IPS-NIHi11 (cell line): ENCODE measurements around the gene ABCC1.
A peak's percentile ranks its signal among the peaks of the same experiment; 100 is the strongest.

Experiments used
- DNase-seq: peaks from one replicate; pipeline ENCODE4 v3.0.0; 2012; ENCODE audit warnings: mixed read lengths, low spot score

The ABCC1 gene

DNA sequence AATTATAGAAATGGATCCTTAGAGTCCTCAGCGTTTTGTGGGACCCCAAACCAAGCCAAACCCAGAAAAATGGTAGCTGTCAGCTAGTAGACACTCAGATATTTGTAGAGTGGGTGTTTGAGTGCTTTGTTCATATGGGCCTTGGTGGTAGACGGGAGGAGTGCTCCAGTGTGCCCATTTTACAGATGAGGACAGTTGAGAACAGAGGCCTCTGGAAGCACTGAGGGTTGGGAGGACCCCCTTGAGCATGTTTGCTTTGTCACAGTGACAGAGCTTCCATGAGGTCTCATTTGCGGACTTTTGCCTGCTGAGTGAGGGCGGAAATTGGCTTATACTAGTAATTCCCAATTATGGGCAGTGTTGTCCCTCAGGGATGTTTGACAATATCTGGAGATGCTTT lies 162.2 kb downstream of the ABCC1 start:
- DNase-seq: no peak

DNA sequence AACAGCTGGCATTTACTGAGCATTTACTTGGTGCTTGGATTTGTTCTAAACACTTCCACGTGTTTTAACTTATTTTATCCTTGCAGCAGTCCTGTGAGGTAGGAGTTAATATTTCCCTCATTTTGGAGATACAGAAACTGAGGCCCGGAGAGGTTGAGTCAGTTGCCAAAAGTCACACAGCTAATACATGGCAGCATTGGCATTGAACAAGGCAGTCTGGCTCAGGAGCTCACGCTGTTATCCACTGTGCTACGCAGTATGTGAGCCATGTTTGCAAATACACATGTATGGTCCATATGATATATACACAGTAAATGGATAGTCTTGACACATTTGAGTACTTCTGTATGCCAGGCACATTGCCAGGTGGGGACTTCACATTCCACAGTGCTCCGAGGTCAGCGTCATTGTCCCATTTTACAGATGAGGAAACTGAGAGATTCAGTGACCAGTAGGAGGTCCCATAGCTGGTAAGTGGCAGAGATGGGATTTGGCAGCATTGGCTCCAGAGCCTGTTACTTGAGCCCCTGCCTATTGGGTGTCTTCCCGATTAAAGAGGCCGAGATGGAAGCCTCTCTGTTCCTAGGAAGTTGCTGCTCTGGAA lies 163.1 kb downstream of the ABCC1 start:
- DNase-seq: no peak

DNA sequence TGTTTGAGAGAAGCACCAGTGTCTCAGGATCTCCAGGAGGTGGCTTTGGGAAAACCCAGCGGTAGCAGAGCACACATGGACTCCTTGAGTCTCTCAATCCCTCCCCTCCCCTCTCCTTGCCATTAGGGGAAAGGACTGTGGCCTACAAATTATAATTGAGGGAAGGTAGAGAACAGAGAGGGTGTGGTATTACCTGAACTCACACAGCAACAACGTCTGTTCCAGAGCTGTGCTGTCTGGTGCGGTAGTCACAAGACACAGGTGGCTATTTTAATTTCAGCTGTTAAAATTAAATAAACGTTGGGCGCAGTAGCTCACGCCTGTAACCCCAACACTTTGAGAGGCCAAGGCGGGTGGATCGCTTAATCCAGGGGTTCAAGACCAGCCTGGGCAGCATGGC lies 163.7 kb downstream of the ABCC1 start:
- DNase-seq: no peak

DNA sequence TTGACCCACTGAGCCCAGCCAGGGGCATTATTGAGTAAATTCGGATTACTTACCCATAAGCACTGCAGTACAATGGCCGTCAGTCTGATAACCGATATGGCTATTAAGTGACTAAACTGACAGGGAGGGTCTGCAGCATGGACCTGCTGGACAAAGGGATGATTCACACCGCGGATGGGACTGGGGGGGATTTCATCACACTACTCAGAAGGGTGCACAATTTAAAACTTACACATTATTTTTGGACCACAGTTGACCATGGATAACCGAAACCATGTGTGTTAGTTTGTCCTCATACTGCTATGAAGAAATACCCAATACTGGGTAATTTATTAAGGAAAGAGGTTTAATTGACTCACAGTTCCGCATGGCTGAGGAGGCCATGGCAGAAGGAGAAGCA lies 167.4 kb downstream of the ABCC1 start:
- no peak for DNase-seq

DNA sequence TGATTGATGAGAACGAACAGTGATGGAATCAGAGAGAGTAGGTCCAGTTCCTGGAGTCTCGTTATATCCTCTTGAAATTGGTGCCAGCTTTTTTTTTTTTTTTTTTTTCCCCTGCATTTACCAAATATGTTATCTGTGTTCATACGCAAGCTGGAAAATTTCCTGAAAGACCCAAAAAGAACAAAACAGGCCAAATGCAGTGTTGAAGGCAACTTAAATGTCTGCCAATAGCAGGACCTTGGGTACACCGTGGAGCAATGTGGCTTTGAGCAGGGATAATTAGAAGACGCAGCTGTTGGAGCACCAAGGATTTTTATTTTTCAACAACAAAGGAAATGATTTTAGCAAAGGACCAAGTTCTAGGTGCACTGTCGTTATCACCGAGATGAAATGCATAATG lies 168.9 kb downstream of the ABCC1 start:
- DNase-seq: no peak

DNA sequence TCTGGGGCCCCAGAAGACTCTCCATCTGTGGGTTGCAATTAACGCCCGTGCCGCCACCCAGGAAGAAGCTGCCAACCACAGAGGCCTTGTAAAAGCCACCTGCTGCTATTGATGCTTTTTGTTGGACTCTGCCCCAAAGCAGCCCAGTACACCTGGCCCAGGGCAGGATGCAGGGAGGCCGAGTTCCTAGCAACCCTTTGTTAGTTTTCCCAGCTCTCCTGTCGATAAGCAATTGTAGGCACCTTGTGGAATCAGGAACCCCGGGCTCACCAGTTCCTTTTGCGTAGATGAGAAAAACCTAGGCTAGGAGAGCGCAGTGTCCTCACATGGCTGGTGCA lies 170.6 kb downstream of the ABCC1 start:
- DNase-seq: no peak

DNA sequence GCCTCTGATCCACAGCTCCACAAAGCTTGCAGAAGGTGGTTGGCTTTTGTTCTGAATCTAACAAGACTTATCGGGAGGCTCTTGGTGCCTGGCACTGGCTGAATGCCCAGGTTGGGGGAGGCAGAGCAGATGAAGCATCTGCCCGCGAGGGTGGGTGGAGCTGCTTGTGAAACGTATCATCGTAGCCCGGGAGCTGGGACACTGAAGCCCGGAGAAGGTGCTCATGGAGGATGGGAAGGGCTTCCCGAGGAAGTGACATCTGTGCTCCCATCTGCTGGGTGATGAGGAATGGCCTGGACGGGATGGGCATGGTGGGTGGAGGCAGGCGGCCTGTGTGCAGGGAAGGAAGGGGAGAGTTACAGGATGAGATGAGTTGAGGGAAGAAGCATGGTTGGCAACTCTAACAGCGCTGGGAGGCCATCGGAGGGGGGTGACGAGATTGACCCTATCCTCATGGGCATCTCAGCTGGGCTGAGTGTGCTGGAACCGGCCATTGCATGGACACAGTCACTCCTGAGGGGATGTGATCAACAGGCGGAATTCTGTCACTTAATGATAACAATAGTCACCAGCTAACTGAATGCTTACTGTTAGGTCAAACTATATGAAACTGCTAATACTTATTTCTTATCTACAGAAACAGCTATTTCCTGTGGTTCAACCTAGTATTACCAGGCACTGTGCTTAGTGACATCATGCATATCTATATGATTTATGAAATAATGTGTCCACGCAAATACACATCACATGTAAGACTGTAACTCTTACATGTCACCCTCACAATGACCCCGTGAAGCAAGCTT lies 171.2 kb downstream of the ABCC1 start:
- DNase-seq: no peak

DNA sequence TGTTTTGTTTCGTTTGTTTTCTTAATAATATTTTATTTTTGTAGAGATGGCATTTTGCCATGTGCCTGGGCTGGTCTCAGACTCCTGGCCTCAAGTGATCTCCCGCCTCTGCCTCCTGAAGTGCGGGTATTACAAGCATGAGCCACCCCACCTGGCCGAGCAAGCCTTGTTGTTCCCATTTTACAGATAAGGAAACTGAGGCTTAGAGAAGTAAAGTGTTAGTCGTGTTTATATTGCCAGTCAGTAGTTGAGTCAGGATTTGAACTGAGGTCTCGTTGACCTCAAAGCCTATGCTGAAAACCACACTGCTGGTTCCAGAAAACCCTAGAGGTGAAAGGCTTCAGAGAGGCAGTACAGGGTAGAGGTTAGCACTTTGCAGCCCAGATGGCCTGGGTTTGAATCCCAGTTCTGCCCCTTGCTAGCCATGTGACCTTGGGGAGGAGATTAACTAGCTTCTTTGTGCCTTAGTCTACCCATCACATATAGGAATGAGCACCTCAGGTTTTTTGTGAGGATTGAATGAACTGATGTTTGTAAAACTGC lies 171.8 kb downstream of the ABCC1 start:
- DNase-seq: no peak

DNA sequence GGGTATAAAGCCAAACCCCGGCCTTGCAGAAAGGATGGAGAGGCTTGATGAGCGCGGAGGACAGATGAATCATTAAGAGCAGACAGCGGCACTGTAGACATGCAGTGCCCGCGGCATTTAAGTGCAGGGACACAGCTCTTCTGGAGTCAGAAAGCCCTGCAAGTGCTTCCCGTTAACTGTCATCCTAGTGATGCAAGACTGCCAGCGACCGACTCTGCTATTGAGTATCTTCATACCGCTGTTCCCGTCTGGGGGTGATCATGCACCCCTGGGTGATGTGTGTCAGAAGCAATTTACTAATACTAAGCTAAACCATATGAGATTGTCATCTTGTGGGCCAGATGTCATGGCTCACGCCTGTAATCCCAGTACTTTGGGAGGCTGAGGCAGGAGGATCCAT lies 172.8 kb downstream of the ABCC1 start:
- DNase-seq: no peak

DNA sequence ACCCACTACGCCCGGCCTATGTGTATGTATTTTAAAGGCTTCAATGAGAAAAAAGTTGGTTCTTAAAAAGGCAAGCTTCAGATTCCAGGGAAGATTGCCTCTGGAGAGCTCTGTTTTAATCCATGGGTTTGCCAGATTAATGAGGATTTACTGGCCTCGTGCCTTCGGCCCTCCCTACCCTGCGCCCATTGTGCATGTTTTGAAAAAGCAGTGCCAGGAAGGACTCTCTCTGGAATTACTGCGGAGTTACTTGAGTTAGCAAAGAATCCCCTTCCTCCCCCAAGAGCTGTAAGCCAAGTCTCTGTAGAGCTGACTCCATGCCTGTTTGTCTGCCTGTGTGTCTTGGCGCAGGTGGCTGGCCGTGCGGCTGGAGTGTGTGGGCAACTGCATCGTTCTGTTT lies 175.0 kb downstream of the ABCC1 start:
- DNase-seq: no peak

DNA sequence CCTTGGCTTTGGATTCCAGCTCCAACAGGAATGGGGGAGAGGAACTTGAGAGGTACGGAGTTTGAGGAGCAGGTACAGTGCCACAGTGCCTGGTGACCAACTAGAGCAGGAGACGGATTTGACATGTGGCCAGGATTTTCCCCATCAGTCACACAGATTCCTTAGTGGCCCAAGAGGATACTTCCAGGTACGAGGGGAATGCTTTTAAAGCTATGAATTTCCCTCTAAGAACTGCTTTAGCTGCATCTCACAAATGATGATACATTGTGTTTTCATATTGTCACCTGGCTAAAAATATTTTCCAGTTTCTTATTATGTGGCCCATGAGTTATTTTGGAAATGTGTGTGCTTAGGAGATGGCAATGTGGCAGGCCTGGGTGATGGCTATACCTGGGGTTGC lies 175.6 kb downstream of the ABCC1 start:
- DNase-seq: no peak

DNA sequence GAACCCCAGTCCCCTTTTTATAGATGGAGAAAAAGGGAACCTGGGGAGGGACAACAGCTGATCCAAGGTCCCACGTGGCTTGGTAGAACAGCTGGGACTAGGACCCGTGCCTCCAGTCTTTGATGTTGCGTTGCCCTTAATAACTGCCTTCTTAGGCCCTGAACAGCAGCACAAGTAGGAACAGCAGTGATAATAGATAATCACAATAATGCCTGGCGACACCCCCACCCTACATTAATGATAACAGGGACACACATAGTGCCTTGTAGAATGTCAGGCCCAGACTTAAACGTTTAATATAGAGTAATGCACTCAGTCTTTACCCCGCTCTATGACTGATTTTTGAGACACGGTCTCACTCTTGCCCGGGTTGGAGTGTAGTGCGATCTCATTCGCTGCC lies 177.5 kb downstream of the ABCC1 start:
- no peak for DNase-seq

DNA sequence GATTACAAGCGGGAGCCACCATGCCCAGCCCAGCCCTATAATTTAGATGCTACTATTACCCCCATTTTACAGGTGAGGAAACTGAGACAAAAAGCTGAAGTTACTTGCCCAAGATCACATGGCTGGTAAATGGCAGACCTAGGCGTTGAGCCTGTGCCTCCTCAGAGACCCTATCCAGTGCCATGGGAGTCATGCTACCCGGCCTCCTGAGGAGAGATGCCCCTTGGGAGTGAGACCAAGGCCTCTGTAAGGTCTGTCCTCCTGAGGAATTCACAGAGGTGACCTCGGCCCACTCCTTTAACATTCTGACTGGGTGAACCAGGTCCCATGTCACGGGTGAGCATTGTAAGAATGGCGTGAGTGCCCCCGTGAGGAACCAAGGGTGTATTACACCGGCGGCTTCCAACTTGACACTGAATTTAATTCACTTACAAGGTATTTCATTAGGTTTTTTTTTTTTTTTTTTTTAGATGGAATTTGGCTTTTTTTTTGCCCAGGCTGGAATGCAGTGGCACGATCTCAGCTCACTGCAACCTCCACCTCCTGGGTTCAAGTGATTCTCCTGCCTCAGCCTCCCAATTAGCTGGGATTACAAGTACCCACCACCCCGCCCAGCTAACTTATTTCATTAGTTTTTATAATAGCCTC lies 178.2 kb downstream of the ABCC1 start:
- DNase-seq: peak; percentile 89

DNA sequence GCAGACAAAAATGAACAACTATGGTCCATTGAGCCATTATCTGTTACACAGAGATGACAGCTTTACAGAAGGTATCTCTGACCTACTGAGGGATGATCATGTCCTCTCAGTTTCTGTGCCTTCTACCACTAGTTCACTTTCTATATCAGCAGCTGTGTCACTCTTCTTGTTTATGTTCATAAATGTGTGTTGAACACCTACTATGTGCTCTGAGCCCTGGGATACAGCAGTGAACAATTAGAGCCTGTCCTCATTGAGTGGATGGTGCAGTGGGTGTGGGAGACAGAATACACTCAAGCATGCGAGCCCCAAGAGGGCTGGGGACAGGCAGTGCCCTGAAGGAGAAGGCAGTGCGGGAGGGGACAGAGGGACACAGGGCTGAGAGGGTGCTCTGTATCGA lies 181.8 kb downstream of the ABCC1 start:
- no peak for DNase-seq

DNA sequence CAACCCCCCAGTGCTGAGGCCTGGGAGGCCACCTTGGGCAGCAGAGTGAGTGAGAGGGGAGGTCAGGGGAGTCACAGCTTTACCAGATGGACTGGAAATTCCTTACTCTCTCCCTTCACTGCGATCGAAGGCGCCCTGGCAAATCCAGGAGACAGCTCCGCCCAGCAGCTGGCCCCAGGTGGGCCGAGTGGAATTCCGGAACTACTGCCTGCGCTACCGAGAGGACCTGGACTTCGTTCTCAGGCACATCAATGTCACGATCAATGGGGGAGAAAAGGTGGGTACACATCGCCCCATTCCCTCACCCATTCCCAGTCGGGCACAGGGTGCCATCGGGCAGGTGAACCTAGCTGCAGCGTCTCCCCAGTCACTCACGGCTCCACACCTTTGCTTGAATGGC lies 182.2 kb downstream of the ABCC1 start:
- no peak for DNase-seq

DNA sequence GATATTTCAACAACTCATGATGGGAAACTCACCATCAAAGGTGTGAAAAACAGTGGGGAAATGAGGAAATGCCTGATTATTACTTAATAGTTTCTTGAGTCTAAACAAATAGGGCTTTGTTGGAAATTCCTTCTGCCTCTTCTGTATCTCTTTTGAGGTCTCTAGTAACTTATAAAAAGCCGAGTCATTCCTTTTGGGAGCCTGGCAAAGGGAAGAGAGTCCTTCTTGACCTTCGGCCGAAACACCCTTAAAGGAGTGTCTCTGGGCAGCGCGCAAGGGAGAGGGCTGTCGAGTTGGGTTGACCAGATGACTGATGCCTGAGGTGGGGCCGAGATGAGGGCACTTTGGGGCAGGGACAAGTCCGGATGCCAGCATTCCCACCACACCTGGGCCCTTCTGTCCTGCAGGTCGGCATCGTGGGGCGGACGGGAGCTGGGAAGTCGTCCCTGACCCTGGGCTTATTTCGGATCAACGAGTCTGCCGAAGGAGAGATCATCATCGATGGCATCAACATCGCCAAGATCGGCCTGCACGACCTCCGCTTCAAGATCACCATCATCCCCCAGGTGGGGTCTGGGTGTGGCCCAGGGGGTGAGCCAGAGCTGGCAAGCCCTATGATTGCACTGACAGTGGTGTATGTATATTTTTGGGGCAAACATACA lies 184.7 kb downstream of the ABCC1 start:
- no peak for DNase-seq

DNA sequence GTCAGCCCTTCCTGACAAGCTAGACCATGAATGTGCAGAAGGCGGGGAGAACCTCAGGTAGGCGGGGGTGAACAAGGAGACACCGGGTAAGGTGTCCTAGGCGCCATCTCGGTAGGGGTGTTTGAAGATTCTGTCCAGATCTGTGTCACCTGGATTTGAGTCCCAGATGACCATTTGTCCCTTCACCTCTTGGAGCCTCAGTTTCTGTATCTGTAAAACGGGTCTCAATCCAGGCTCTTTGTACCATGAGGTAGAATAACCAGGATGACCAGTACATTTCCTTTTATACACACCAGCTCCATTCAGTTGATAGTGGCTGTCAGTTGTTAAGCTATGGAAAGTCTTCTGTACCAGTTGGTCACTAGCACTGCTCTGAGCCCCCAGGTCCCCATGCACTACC lies 187.2 kb downstream of the ABCC1 start:
- DNase-seq: no peak

DNA sequence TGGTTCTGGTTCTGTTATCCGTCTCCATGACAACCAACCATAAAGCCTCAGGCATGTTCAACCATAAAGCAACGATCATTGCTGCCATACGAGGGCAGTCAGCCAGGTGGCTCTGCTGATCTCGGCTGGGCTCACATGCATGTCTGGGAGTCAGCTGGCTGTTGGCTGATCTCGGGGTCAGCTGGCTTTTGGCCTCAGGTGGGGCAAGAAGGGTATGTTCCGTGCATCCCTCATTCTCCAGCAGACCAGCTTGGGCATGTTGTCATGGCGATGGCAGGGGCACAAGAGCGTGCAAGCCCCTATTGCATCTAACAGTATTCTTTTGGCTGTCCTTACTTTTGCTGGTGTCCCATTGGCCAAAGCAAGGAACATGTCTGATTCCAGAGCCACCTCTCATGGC lies 187.7 kb downstream of the ABCC1 start:
- DNase-seq: no peak

DNA sequence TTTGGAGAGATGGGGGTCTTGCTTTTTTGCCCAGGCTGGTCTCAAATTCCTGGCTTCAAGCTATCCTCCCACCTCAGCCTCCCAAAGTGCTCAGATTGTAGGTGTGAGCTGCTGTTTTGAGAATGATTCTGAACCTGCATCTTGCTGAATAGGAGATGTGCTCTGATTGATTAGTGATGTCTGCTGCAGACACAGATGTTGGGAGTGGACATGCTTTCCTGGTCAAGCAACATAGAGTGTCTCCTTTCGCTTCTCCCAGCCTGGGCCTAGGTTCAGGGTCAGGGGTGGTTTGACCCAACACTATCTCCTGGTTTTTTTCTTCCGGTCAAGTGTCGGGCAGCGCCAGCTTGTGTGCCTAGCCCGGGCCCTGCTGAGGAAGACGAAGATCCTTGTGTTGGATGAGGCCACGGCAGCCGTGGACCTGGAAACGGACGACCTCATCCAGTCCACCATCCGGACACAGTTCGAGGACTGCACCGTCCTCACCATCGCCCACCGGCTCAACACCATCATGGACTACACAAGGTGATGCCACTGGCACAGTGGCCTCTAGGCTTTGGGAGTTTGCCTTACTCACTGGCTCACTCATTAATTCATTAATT lies 188.7 kb downstream of the ABCC1 start:
- no peak for DNase-seq

DNA sequence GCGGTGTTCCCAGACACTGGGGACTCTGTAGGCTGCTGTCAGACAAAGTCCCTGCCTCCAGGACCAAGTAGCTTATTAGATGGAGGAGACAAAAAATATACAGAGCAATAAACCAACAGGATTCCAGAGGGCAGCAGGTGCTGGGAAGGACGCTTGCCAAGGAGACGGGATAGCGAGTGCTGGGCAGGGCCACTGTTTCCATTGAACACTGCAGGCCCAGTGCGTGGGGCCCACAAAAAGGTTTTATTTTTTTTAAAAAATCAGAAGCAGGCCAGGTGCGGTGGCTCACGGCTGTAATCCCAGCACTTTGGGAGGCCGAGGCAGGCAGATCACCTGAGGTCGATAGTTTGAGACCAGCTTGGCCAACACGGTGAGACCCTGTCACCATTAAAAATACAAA lies 189.6 kb downstream of the ABCC1 start:
- DNase-seq: no peak

DNA sequence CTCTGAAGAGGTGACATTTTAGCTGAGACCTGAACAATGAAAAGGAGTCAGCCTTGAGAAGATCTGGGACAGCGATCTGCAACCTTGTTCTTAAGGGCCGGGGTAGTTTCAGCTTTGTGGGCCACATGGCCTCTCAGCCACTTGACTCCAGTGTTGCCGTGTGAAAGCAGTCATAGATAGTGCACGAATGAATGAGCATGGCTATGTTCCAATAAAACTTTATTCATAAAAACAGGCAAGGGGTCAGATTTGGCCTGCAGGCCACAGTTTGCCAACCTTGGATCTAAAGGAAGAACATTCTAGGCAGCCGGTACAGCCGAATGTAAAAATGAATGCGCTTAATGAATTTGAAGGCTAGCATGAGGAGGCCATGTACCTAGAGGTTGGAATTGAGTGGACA lies 190.4 kb downstream of the ABCC1 start:
- no peak for DNase-seq

DNA sequence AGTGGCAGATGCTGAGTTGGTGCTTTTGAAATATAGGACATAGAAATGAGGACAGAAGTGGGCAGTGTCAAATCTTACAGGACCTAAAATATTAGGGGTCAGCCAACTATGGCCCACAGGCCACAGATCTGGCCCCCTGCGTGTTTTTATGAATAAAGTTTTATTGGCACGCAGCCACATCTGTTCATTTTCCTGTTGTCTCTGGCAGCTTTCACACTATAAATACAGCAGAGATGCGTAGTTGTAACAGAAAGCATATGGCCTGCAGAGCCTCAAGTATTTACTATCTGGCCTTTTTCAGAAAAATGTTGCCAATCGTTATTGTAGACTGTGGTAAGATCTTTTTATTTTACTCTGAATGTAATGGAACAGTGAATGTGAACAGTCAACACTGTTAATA lies 191.1 kb downstream of the ABCC1 start:
- no peak for DNase-seq
